ES-I3 (cell line): Measurements from ENCODE around the gene CLC.
"Not testable (repeated sequence)": the region's sequence is repeated elsewhere in the genome, so short reads cannot be mapped to it uniquely, and the experiment has no call there.

Experiments used
- H3K36me3 ChIP-seq: 2 replicates; pipeline ENCODE4 v1.6.1; 2013; ENCODE audit warnings: mild to moderate bottlenecking, low read length, control low read depth, moderate library complexity; ENCODE audit not compliant: insufficient read depth
- H3K4me1 ChIP-seq: 2 replicates; pipeline ENCODE4 v1.6.1; 2013; ENCODE audit warnings: mild to moderate bottlenecking, control low read depth, low read length; ENCODE audit not compliant: insufficient read depth
- H3K9ac ChIP-seq: 2 replicates; pipeline ENCODE4 v1.6.1; 2013; ENCODE audit warnings: low read depth, mild to moderate bottlenecking, low read length, moderate library complexity
- H3K9me3 ChIP-seq: 2 replicates; pipeline ENCODE4 v1.6.1; 2013; ENCODE audit warnings: mild to moderate bottlenecking, low read length, moderate library complexity; ENCODE audit not compliant: control insufficient read depth, insufficient read depth

The CLC gene

DNA sequence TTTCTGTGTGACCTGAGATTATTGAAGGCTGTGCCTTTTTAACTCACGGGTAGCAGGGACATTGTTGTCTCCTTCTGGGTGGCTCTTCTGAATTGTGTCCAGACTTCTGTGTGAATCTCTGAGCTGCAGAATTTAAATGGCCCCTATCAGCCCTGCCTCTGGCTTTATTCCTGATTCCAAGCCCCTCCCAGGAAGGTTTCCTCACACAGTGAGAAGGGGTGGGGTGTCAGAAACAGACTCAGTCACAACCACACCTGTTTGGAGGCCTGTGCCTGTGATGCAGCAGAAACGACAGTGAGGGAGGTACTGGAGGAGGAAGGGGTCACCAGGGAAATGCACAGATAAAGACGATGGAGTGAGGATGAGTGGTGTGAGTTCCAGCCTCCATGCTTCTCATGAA is at the start of gene CLC:
TSS of gene CLC (minus strand) at position 139 of the 400 bp plus-strand sequence. CDS start at position 62, 77 bp downstream.
- Histone ChIP-seq H3K9me3 (no peaks in the 10 kb centered on the region), H3K36me3 (no peaks in the 10 kb centered on the region), H3K9ac (no peak within 1 kb of the TSS), H3K4me1 (no peaks in the 10 kb centered on the region)

DNA sequence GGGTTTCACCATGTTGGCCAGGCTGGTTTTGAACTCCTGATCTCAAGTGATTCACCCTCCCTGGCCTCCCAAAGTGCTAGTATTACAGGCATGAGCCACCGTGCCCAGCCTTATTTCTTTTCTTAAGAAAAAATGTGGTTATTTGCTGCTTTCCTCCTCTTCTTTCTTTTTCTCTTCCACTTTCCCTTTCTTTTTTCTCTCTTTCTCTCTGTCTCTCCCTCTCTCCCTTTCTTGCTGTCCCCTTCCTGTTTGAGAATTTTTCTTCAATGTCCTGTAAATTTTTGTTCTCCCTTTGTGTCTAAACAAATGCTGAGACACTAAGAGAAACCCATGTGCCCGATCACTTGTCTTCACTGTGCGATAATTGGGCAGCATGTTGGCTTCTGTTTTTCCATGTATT is 43.1 kb upstream of the CLC start:
- Histone ChIP-seq H3K9ac (no peak overlapping the region), H3K36me3 (no peaks in the 10 kb centered on the region), H3K9me3 (no peaks in the 10 kb centered on the region), H3K4me1 (no peaks in the 10 kb centered on the region)

DNA sequence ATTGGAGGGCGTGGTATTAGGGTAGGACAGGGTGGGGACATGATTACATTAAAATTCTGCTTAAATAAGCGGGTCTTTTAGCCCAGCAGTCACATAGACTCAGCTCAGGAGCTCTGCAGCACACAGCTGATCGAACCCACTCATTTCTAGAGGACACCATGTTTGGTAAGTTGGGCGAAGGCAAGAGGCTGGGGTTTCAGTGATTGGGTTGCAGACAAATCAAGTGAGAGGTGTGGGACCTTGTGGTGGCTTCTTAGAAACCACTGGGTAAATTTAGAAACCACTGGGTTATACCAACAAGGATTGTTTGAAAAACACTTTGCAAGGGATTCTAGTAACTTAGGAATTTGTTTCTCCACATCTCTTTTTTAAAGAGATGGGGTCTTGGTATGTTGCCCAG is 40.9 kb upstream of the CLC start, which contains the start of gene LEUTX:
TSS of gene LEUTX (plus strand) at position 92 of the 400 bp plus-strand sequence. CDS start at position 159, 67 bp downstream.
- H3K36me3 ChIP-seq: no peaks in the 10 kb centered on the region
- H3K4me1 ChIP-seq: no peaks in the 10 kb centered on the region
- H3K9ac ChIP-seq: no peak within 1 kb of the TSS
- no peaks in the 10 kb centered on the region for H3K9me3 ChIP-seq

DNA sequence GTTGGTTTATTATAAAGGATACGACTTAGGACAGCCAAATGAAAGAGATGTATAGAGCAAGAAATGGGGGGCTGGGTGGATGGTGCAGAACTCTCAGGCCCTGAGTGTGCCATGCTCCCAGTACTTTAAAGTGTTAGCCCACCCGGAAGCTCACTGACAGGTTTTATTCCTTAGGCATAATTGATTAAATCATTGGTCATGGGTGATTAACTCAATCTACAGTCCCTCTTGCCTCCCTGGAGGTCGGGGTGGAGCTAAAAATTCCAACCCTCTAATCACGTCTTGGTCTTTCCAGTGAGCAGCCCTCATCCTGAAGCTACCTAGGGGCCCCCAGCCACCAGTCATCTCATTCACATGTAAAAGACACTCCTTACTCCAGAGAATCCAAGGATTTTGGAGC is 31.0 kb upstream of the CLC start:
- H3K9me3 ChIP-seq: no peaks in the 10 kb centered on the region; the same call in 1 of the 2 replicates
- H3K4me1 ChIP-seq: peaks cover 9% of the 10 kb centered on the region
- no peak overlapping the region for H3K9ac ChIP-seq
- no peaks in the 10 kb centered on the region for H3K36me3 ChIP-seq

DNA sequence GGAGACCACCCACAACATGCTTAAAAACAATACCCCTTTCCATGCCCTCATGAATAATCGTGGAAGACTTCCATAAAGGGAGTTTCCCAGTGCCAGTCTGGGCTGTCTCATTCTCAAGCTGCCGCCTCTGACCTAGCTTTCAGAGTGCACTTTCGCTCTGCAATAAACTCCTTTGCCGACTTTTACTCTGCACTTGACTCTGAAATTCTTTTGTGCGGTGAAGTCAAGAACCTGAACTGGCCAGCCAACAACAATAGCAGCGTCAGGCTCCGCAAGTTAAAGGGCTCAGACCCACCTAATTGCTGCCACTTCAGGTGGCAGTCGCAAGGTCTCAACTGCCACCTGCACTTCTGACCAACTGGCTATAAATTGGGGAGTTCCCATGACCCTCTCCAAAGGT is 30.5 kb upstream of the CLC start:
- H3K9me3 ChIP-seq: no peaks in the 10 kb centered on the region; the same call in 1 of the 2 replicates
- H3K9ac ChIP-seq: no peak overlapping the region
- peaks cover 9% of the 10 kb centered on the region for H3K4me1 ChIP-seq
- no peaks in the 10 kb centered on the region for H3K36me3 ChIP-seq

DNA sequence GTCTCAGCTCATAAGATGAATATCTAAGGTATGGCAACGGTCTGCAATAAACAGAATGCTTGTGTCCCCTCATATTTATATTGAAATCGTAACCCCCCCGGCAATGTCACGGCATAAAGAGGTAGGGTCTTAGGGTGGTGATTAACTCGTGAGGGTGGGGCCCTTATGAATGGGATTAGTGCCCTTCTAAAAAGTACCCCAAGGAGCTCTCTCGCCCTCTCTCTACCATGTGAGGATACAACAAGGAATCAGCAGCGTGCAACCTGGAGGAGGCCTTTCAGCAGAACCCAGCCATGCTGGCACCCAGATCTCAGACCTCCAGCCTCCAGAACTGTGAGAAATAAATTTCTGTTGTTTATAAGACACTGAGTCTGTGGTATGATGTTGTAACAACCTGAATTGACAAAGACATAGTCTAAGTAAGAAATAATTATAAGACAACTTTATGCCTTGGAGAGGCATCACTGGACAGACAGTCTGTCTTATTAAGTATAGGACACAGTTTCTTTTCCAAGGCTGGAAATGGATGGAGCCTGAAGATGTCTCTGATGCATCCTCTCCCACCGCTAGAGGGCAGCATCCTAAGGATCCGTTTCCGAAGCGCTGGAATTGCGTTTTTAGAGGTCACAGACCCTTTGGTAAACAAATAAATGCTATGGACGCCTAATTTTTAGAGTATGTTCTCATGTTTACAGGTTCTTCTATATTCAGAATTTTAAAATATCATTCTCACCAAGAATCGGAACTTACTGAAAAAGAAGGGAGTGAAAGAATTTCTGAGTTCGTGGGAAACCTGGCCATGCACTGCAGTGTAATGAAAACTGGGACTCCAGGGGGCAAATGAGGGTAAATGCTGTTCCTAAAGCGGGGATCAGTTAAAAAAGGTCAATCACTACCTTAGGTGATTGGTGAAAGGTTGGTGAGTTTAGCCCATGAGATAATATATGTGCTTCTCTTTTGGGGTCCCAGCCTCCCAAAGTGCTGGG is 27.6 kb upstream of the CLC start:
- no peaks in the 10 kb centered on the region for H3K36me3 ChIP-seq
- H3K4me1 ChIP-seq: peaks cover 9% of the 10 kb centered on the region
- no peak overlapping the region for H3K9ac ChIP-seq
- H3K9me3 ChIP-seq: no peaks in the 10 kb centered on the region; the same call in 1 of the 2 replicates

DNA sequence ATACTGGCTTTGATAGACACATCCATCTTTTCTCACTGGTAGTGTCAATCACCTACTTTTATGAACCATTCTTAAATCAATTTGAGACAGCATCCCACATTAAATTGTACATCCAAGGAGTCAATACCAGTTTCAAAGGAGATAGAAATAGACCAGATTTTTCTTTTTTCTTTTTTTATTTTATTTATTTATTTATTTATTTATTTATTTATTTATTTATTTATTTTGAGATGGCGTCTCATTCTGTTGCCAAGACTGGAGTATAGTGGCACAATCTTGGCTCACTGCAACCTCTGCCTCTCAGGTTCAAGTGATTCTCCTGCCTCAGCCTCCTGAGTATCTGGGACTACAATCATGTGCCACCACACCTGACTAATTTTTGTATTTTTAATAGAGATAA is 24.0 kb upstream of the CLC start:
- H3K9me3 ChIP-seq, H3K9ac ChIP-seq, H3K36me3 ChIP-seq, H3K4me1 ChIP-seq: not testable (repeated sequence)

DNA sequence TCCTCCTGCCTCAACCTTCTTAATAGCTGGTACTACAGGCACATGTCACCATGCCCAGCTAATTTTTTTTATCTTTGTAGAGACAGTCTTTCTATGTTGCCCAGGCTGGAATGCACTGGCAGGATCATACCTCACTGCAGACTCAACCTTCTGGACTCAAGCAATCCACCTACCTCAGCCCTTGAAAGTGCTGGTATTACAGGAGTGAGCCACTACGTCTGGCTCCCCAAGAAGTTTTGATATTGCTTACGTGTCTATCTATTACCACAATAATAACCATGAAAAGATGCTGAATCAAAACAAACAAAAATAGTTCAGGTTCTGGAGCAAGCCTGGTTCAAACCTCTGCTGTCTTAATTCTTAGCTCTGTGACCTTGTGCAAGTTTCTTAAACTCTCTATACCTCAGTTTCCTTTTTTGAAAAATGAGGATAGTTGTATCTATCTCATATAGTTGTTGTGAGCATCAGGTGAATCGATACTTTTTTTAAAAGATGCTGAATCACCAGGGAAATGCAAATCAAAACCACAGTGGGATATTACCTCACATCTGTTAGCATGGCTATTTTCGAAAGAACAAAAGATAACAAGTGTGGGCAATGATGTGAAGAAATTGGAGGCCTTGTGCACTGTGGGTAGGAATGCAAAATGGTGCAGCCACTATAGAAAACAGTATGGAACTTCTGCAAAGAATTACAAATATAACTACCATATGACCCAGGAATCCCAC is 21.8 kb upstream of the CLC start:
- Histone ChIP-seq H3K9ac (no peak overlapping the region), H3K9me3 (no peaks in the 10 kb centered on the region), H3K4me1 (no peaks in the 10 kb centered on the region), H3K36me3 (no peaks in the 10 kb centered on the region)

DNA sequence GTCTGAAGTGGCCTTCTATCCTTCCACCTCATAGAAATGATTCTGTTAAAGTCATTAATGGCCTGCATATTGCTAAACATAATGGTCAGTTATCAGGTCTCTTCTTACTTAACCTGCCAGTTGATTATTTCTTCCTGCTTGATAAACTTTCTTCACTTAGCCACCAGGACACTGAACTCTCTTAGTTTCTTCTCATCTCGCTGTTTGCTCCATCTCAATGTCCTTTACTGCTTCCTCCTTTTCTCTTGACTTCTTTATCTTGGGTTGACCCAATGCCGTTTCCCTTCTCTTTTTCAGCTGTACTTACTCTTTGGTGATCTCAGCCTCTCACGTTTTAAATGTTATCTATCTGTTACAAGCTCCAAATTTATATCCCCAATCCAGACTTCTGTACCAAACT is 17.1 kb upstream of the CLC start:
- H3K4me1 ChIP-seq: no peaks in the 10 kb centered on the region
- no peak overlapping the region for H3K9ac ChIP-seq
- no peaks in the 10 kb centered on the region for H3K9me3 ChIP-seq
- H3K36me3 ChIP-seq: no peaks in the 10 kb centered on the region

DNA sequence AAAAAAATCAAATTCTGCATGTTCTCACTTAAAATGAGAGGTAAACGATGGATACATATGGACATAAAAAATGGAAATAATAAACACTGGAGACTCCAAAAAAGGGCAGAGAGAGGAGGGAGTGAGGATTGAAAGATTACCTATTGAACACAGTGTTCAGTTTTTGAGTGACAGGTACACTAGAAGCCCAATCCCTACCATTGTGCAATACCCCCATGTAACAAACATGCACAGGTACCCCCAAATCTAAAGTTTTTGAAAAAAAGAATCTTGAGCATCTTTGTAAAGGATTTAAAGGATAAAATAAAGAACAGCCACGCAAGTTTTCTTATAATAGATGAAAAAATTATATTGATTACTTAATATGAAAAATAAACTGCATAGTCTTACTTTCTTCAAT is 16.7 kb upstream of the CLC start:
- no peak overlapping the region for H3K9ac ChIP-seq
- H3K36me3 ChIP-seq: no peaks in the 10 kb centered on the region
- H3K4me1 ChIP-seq: no peaks in the 10 kb centered on the region
- H3K9me3 ChIP-seq: no peaks in the 10 kb centered on the region

DNA sequence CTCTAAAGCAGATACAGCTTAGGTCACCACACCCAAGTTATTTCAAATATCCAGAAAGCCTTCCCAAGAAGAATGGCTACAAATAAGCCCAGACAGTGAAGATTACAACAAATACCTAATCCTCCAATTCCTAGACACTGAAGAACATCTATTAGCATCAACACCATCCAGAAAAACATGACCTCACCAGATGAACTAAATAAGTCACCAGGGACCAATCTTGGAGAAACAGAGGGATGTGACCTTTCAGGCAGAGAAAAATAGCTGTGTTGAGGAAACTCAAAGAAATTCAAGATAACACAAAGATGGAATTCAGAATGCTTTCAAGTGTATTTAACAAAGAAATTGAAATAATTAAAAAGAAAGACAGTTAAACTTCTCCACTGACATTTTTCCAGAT is 15.0 kb upstream of the CLC start:
- H3K9ac ChIP-seq: no peak overlapping the region
- H3K4me1 ChIP-seq: no peaks in the 10 kb centered on the region
- H3K36me3 ChIP-seq: no peaks in the 10 kb centered on the region
- H3K9me3 ChIP-seq: no peaks in the 10 kb centered on the region

DNA sequence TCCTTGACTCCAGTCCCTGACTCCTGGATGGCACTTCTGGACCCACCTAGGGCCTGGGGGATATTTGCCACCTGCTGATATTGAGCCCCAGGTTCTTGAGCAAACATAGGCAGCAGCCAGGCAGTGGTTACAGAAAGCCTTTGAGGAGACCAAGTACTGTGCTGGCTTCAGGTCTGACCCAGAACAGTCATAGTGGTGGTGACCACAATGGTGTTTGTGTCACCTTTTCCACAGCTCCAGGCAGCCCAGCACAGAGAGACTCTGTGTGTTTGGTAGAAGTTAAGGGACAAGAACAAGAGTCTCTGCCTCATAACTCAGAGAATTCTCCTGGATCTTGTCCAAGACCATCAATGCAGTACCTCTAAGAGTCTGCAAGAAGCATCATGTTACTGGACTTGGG is 14.6 kb upstream of the CLC start:
- Histone ChIP-seq H3K9ac (no peak overlapping the region), H3K4me1 (no peaks in the 10 kb centered on the region), H3K36me3 (no peaks in the 10 kb centered on the region), H3K9me3 (no peaks in the 10 kb centered on the region)

DNA sequence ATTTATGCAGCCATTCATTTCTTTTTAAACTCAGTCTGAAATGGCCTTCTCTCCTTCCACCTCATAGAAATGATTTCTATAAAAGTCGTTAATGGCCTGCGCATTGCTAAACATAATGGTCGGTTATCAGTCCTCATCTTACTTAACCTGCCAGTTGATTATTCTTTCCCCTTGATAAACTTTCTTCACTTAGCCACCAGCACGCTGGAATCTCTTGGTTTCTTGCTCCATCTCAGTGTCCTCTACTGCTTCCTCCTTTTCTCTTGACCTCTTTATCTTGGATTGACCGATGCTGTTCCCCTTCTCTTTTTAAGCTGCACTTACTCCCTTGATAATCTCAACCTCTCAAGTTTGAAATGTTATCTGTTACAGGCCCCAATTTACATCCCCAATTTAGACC is 12.2 kb upstream of the CLC start:
- Histone ChIP-seq H3K4me1 (no peaks in the 10 kb centered on the region), H3K9ac (no peak overlapping the region), H3K36me3 (no peaks in the 10 kb centered on the region), H3K9me3 (no peaks in the 10 kb centered on the region)

DNA sequence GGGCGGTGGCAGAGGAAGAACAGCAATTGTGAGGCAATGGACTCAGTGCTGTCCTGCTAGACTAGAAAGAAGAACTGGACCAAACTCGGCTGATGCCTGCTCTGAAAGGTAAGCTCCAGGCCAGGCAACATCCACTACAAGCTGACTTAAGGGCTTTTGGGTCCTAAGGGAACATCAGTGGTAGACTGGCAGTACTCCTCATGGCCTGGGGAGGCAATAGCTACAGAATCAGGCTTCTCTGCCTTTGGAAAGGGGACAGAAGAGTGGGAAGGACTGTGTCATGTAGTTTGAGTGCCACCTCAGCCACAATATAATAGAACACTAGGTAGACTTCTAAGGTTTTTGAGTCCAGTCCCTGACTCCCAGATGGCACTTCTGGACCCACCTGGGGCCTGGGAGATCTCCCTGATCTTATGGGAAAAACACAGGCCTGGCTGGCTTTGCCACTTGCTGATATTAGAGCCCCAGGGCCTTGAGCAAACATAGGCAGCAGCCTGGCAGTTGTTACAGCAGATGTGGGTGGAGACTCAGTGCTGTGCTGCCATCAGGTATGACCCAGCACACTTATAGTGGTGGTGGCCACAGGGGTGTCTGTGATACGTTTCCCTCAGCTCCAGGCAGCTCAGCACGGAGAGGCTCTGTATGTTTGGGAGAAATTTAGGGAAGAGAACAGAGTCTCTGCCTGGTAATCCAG is 9.2 kb upstream of the CLC start:
- Histone ChIP-seq H3K9me3 (no peaks in the 10 kb centered on the region), H3K9ac (no peak overlapping the region), H3K36me3 (no peaks in the 10 kb centered on the region), H3K4me1 (no peaks in the 10 kb centered on the region)
